Fibroblast of lung (primary cell): ENCODE data around the gene CC2D1A.

Source experiments
- CTCF ChIP-seq, 2 donors: IDR thresholded peaks in 1 of 2; conservative IDR thresholded peaks in 1 of 2; 1 replicate in 1 of 2; 2 replicates in 1 of 2; pipeline ENCODE4 v1.5.1; 2011 to 2012; ENCODE audit warnings: low read length in 2 of 2, control low read depth in 1 of 2, inconsistent platforms in 1 of 2, low read depth in 1 of 2, mild to moderate bottlenecking in 1 of 2
- EZH2 ChIP-seq: IDR thresholded peaks from 2 replicates; pipeline ENCODE4 v1.5.1; 2012; ENCODE audit warnings: low read length, control low read depth, mild to moderate bottlenecking; ENCODE audit errors: missing control alignments

DNA sequence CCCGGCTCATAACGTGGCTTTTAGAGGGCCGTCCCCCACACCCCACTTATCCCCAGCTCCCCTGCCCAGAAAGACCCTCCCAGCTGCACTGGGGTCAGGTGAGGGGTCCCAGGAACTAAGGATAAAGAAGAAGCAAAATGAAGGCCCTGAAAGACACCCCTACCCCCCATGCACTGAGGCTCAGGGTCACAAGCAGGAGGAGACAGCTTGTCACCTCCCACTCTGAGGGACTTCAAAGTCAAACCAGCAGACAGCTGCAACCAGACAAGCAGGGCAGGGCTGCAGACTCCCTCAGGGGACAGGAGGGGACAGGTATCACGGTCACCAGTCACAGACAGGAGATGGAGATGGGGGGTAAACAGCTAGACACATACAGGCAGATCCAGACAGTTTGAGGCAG, 35.1 kb upstream of the CC2D1A start:
- TF ChIP-seq CTCF (conservative IDR thresholded peaks at IDR 0.05 in 1 of 2, IDR thresholded peaks at IDR 0.05 in 1 of 2; ENCODE audit: low read depth in 1 of 2, low read length in 2 of 2) (no peak), EZH2 (no peak)
